GM19438 (cell line): Measurements from ENCODE around the gene IKZF1.

Source experiments
- ATAC-seq: cut with Tn5 transposase; IDR thresholded peaks from one replicate; pipeline ENCODE4 v1.9.1; 2021; ENCODE audit warnings: low read depth; ENCODE audit not compliant: unreplicated experiment

Gene IKZF1

GRCh38 chr7:50351267-50351666, 46.8 kb downstream of the IKZF1 start:
- ATAC-seq, result no peak

- ATAC-seq, result peak; percentile 79
Observed at GRCh38 chr7:50352282-50352681, 47.8 kb downstream of the IKZF1 start.

GRCh38 chr7:50352751-50353150, 48.2 kb downstream of the IKZF1 start:
- ATAC-seq, result no peak

GRCh38 chr7:50353201-50353600, 48.7 kb downstream of the IKZF1 start:
- no peak for ATAC-seq

GRCh38 chr7:50353894-50354595, 49.5 kb downstream of the IKZF1 start:
- no peak for ATAC-seq

GRCh38 chr7:50355817-50356178, 51.3 kb downstream of the IKZF1 start:
- ATAC-seq, result no peak

GRCh38 chr7:50356212-50356944, 51.9 kb downstream of the IKZF1 start:
- ATAC-seq, result no peak

- no peak for ATAC-seq
Observed at GRCh38 chr7:50356945-50357268, 52.4 kb downstream of the IKZF1 start.

GRCh38 chr7:50357426-50357825, 52.9 kb downstream of the IKZF1 start:
- no peak for ATAC-seq

GRCh38 chr7:50358041-50358705, 53.7 kb downstream of the IKZF1 start:
- ATAC-seq, result no peak

GRCh38 chr7:50358779-50359178, 54.3 kb downstream of the IKZF1 start:
- no peak for ATAC-seq

GRCh38 chr7:50359258-50359994, 54.9 kb downstream of the IKZF1 start:
- no peak for ATAC-seq

GRCh38 chr7:50359995-50360925, 55.7 kb downstream of the IKZF1 start:
- ATAC-seq, result no peak

GRCh38 chr7:50362142-50362541, 57.6 kb downstream of the IKZF1 start:
- ATAC-seq, result no peak

GRCh38 chr7:50362712-50363282, 58.3 kb downstream of the IKZF1 start:
- ATAC-seq, result no peak

- no peak for ATAC-seq
Observed at GRCh38 chr7:50363327-50364060, 59.0 kb downstream of the IKZF1 start.

GRCh38 chr7:50364645-50365044, 60.1 kb downstream of the IKZF1 start:
- ATAC-seq, result no peak

- ATAC-seq, result no peak
Observed at GRCh38 chr7:50366311-50366710, 61.8 kb downstream of the IKZF1 start.

- no peak for ATAC-seq
Observed at GRCh38 chr7:50367100-50367499, 62.6 kb downstream of the IKZF1 start.
